Colonic mucosa (tissue), 4 donors: ENCODE measurements around the gene FABP3. TPM values are rescaled to one million over a fixed set of nuclear protein-coding genes. Genes with fewer than 3 reads are reported as not detected.

Source experiments
- DNase-seq: peaks from one replicate; pipeline ENCODE4 v3.0.0-alpha.2; 2020
- H3K27ac ChIP-seq: fragments of 200-600 bp; one replicate; pipeline ENCODE4 v1.8.0; 2021
- H3K27me3 ChIP-seq: fragments of 200-600 bp; one replicate; pipeline ENCODE4 v1.8.0; 2021
- H3K36me3 ChIP-seq: fragments of 200-600 bp; one replicate; pipeline ENCODE4 v1.8.0; 2021
- H3K4me1 ChIP-seq: fragments of 200-600 bp; one replicate; pipeline ENCODE4 v1.8.0; 2021; ENCODE audit warnings: mild to moderate bottlenecking
- H3K4me3 ChIP-seq: fragments of 200-600 bp; one replicate; pipeline ENCODE4 v1.8.0; 2021
- H3K9ac ChIP-seq, 2 donors: one replicate each; pipeline ENCODE4 v1.7.0; 2013; ENCODE audit warnings: control low read depth in 2 of 2, low read depth in 2 of 2, low read length in 2 of 2
- H3K9me3 ChIP-seq: fragments of 200-600 bp; one replicate; pipeline ENCODE4 v1.8.0; 2021
- intact Hi-C: fragments of 100-400 bp; cut with DNase I; formaldehyde crosslinking; loops from one replicate; pipeline ENCODE4 v1.14.1; 2022
- total RNA-seq, 2 donors: library from RNA; stranded (reverse); fragmentation: NEBNext Ultra II Directional in 1 of 2; extraction: Animal tissue kit (Norgen Biotek cat#: 25700) in 1 of 2; gene quantifications; one replicate each; pipeline ENCODE4 v1.2.1, GENCODE V29; 2021
- TF ChIP-seq, protein P1 (sequence below): fragments of 200-600 bp; IDR thresholded peaks from one replicate; pipeline ENCODE4 v1.8.0; 2022; ENCODE audit warnings: antibody characterized with exemption, mild to moderate bottlenecking
- donor health status: healthy.
- donor health status: DM: no; HTN: no; CAD: no.
- donor health status: DM: no; HTN: no; CAD: no.

Gene FABP3
- total RNA-seq, 2 donors from 2014 or later = 2.8 to 4.7 TPM

GRCh38 chr1:31397360-31398095 is 24.7 kb upstream of the FABP3 start:
- TF ChIP-seq, protein P1, sequence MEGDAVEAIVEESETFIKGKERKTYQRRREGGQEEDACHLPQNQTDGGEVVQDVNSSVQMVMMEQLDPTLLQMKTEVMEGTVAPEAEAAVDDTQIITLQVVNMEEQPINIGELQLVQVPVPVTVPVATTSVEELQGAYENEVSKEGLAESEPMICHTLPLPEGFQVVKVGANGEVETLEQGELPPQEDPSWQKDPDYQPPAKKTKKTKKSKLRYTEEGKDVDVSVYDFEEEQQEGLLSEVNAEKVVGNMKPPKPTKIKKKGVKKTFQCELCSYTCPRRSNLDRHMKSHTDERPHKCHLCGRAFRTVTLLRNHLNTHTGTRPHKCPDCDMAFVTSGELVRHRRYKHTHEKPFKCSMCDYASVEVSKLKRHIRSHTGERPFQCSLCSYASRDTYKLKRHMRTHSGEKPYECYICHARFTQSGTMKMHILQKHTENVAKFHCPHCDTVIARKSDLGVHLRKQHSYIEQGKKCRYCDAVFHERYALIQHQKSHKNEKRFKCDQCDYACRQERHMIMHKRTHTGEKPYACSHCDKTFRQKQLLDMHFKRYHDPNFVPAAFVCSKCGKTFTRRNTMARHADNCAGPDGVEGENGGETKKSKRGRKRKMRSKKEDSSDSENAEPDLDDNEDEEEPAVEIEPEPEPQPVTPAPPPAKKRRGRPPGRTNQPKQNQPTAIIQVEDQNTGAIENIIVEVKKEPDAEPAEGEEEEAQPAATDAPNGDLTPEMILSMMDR = no peak
- H3K4me1 ChIP-seq = no peaks in the 10 kb centered on the region
- no peak for DNase-seq
- H3K27me3 ChIP-seq = no peaks in the 10 kb centered on the region
- no peaks in the 10 kb centered on the region for H3K36me3 ChIP-seq
- H3K9ac ChIP-seq = no peak overlapping the region
- no peak overlapping the region for H3K27ac ChIP-seq
- no peaks in the 10 kb centered on the region for H3K9me3 ChIP-seq
- intact Hi-C loops = loop anchor here (10.0 kb wide), 1 partner anchor 147 kb away; no protein-coding TSS in a partner anchor
- H3K4me3 ChIP-seq = no peak overlapping the region

- Histone ChIP-seq H3K4me3 (no peak overlapping the region), H3K27me3 (no peaks in the 10 kb centered on the region), H3K9me3 (no peaks in the 10 kb centered on the region), H3K4me1 (no peaks in the 10 kb centered on the region), H3K36me3 (no peaks in the 10 kb centered on the region), H3K27ac (no peak overlapping the region), H3K9ac (no peak overlapping the region)
- TF ChIP-seq, protein P1 = peak; percentile 11
- no peak for DNase-seq
- intact Hi-C loops = loop anchor here (10.0 kb wide), 1 partner anchor 148 kb away; no protein-coding TSS in a partner anchor
These were observed 23.9 kb upstream of the FABP3 start for GRCh38 chr1:31396633-31397351.

DNA sequence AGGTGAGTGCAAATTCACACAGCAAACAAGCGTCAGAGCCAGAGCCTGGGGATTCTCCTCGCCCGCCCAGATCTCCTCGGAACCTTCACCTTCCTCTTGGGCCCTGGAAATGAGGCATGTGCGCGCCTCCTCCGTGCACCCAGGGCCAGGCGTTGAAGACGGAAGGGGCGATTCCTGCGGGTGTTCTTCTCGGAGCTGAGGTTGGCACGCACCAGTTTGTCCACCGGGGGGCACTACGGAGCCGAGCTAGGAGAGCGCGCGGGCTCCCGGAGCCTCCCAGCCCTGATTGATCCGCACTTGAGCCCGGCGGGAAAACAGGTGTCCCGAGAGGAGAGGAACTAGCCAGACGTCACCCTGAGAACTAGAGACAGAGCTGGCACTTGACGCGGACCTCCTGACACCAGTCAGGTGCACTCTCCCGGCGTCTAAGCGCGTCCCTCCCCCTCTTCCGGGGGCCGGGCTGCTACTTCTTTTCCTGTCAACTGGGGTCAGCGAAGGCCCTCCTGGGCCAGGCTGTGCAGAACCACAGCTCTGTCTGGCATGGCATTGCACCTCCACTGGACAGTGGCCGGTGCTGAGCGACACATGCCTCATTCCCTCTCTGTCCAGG is 21.8 kb upstream of the FABP3 start:
- H3K27ac ChIP-seq = no peak overlapping the region
- H3K9me3 ChIP-seq = no peaks in the 10 kb centered on the region
- peak overlapping the region; percentile 63 to 65 for H3K9ac ChIP-seq
- no peaks in the 10 kb centered on the region for H3K27me3 ChIP-seq
- H3K4me1 ChIP-seq = no peaks in the 10 kb centered on the region
- peak overlapping the region; percentile 37 for H3K4me3 ChIP-seq
- TF ChIP-seq, protein P1 = peak; percentile 85
- peak; percentile 95 for DNase-seq
- intact Hi-C loops = loop anchor here (2.0 to 10.0 kb wide), 2 partner anchors 28 to 150 kb away; no protein-coding TSS in a partner anchor
- H3K36me3 ChIP-seq = no peaks in the 10 kb centered on the region

DNA sequence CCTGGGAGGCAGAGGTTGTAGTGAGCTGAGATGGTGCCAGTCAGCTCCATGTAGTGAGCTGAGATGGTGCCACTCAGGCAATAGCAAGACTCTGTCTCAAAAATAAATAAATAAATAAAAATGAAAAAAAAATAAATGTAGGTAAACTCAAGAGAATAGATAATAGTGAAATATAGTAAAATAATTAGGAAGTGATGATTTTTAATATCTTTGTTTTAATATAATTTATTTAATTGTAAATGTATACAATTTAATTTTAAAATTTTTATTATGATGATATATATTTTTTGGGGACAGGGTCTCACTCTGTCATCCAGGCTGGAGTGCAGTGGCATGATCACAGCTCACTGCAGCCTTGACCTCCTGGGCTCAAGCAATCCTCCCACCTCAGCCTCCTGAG is 20.6 kb upstream of the FABP3 start:
- H3K27ac ChIP-seq = no peak overlapping the region
- TF ChIP-seq, protein P1 = no peak
- H3K4me1 ChIP-seq = no peaks in the 10 kb centered on the region
- H3K9ac ChIP-seq = no peak overlapping the region
- no peaks in the 10 kb centered on the region for H3K36me3 ChIP-seq
- H3K4me3 ChIP-seq = no peak overlapping the region
- intact Hi-C loops = loop anchor here (10.0 kb wide), 1 partner anchor 151 kb away; no protein-coding TSS in a partner anchor
- no peak for DNase-seq
- no peaks in the 10 kb centered on the region for H3K9me3 ChIP-seq
- H3K27me3 ChIP-seq = no peaks in the 10 kb centered on the region

DNA sequence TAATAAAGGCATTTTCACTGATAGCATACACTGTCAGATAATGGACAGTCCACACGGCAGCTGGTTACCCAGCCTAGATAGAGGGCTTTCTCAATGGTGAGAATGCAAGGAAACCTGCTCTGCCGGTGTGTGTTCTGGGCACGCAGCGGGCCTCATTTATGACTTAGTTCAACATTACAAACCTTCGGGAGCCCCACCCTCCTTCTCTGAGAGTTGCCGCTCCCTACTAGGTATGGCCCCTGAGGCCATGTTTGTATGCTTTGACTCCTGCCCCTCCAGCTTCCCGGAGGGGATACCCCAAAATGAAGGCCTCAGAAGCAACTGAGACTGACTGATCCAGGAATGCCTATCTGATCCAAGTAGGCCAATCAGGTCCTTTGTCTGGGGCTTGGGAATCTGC is 17.2 kb upstream of the FABP3 start:
- no peak overlapping the region for H3K4me3 ChIP-seq
- peak overlapping the region in 1 of 2 donors; percentile 78 for H3K9ac ChIP-seq
- H3K36me3 ChIP-seq = no peaks in the 10 kb centered on the region
- H3K9me3 ChIP-seq = no peaks in the 10 kb centered on the region
- TF ChIP-seq, protein P1 = no peak
- no peaks in the 10 kb centered on the region for H3K27me3 ChIP-seq
- H3K4me1 ChIP-seq = no peaks in the 10 kb centered on the region
- intact Hi-C loops = loop anchor here (10.0 kb wide), 1 partner anchor 155 kb away; no protein-coding TSS in a partner anchor
- peak; percentile 89 for DNase-seq
- H3K27ac ChIP-seq = peak overlapping the region; percentile 46
